Measurements from ENCODE around the gene ATP2B1.

- TF ChIP-seq CTCF (IDR thresholded peaks at IDR 0.05) (no peak), POLR2A (IDR thresholded peaks at IDR 0.05) (no peak)
Observed at GRCh38 chr12:89636776-89637160, 71.9 kb downstream of the ATP2B1 start.
